Gastrocnemius medialis (tissue), 4 donors: ENCODE results near the gene CCDC92B. TPM values are rescaled to one million over a fixed set of nuclear protein-coding genes. Genes with fewer than 3 reads are reported as not detected.

Experiments used
- ATAC-seq, 2 donors: fragments of 150-250 bp; one replicate each; pipeline ENCODE4 v1.9.1; 2016
- DNase-seq, 2 donors: peaks; one replicate each; pipeline ENCODE4 v3.0.0-alpha.2; 2019
- H3K27ac ChIP-seq, 4 donors: fragments of 200-600 bp; sonication (generic); 1 replicate in 1 of 4; 2 replicates in 3 of 4; pipeline ENCODE4 v1.5.1; 2016 to 2018; ENCODE audit warnings: mild to moderate bottlenecking in 2 of 4, moderate library complexity in 1 of 4
- H3K27me3 ChIP-seq, 3 donors: fragments of 200-600 bp; sonication (generic) in 2 of 3; 1 replicate in 1 of 3; 2 replicates in 2 of 3; pipeline versions ENCODE4 v1.5.1 to v1.6.0; 2016 to 2019; ENCODE audit warnings: mild to moderate bottlenecking in 1 of 3, moderate library complexity in 1 of 3
- H3K36me3 ChIP-seq, 2 donors: fragments of 200-600 bp; sonication (generic) in 1 of 2; one replicate each; pipeline ENCODE4 v1.5.1; 2017 to 2018
- H3K4me1 ChIP-seq, 2 donors: fragments of 200-600 bp; sonication (generic) in 1 of 2; one replicate each; pipeline ENCODE4 v1.5.1; 2016 to 2017; ENCODE audit warnings: mild to moderate bottlenecking in 2 of 2
- H3K4me3 ChIP-seq, 4 donors: fragments of 200-600 bp; sonication (generic) in 3 of 4; 1 replicate in 1 of 4; 2 replicates in 3 of 4; pipeline ENCODE4 v1.5.1; 2016 to 2019; ENCODE audit warnings: mild to moderate bottlenecking in 2 of 4
- H3K9me3 ChIP-seq, 3 donors: fragments of 200-600 bp; sonication (generic) in 2 of 3; 1 replicate in 1 of 3; 2 replicates in 2 of 3; pipeline ENCODE4 v1.5.1; 2016 to 2019
- CTCF ChIP-seq, 5 experiments: fragments of 450-650 bp in 3 of 5; fragments of 200-600 bp in 2 of 5; sonication (generic) in 2 of 5; IDR thresholded peaks in 4 of 5; conservative IDR thresholded peaks in 1 of 5; 1 replicate in 4 of 5; 2 replicates in 1 of 5; pipeline ENCODE4 v1.5.1; 2016 to 2019; ENCODE audit warnings: antibody characterized with exemption in 5 of 5, mild to moderate bottlenecking in 3 of 5, moderate library complexity in 3 of 5
- POLR2A ChIP-seq, 2 donors: fragments of 450-650 bp; IDR thresholded peaks; one replicate each; pipeline ENCODE4 v1.6.1; 2017; ENCODE audit warnings: antibody characterized with exemption in 2 of 2, mild to moderate bottlenecking in 2 of 2, moderate library complexity in 2 of 2
- in situ Hi-C, 4 donors: fragments of 200-750 bp; cut with MboI; loops; one replicate each; pipeline versions ENCODE4 v1.15.0 to v1.8.0; 2017; ENCODE audit warnings: low sequenced_read_pairs in 4 of 4
- intact Hi-C: fragments of 100-400 bp; cut with DNase I; formaldehyde crosslinking; loops from one replicate; pipeline ENCODE4 v1.15.1; 2023; ENCODE audit warnings: low total_unique reads
- total RNA-seq, 4 donors: library from RNA; depleted of rRNA; stranded (reverse); fragments of >200 nt; gene quantifications; one replicate each; pipeline versions ENCODE4 v1.1.0 to v1.2.3, GENCODE V29; 2016

Gene CCDC92B
- total RNA-seq, 4 donors from 2014 or later: not detected

- intact Hi-C loops (no loop called here), in situ Hi-C loops (no loop called here)
- Histone ChIP-seq H3K27me3 (peaks cover 0 to 3% (median 0%) of the 10 kb centered on the region in 3 donors), H3K27ac (no peak overlapping the region), H3K4me1 (no peaks in the 10 kb centered on the region), H3K9me3 (no peaks in the 10 kb centered on the region), H3K36me3 (no peaks in the 10 kb centered on the region), H3K4me3 (no peak overlapping the region)
- DNase-seq (no peak), ATAC-seq (no peak)
- TF ChIP-seq CTCF (IDR thresholded peaks at IDR 0.05 in 4 of 5, conservative IDR thresholded peaks at IDR 0.05 in 1 of 5) (no peak), POLR2A (IDR thresholded peaks at IDR 0.05) (no peak)
These were observed 12.5 kb downstream of the CCDC92B start for GRCh38 chr17:2736956-2737355.

- no peak for TF ChIP-seq CTCF (IDR thresholded peaks at IDR 0.05 in 4 of 5, conservative IDR thresholded peaks at IDR 0.05 in 1 of 5)
- no peak for TF ChIP-seq POLR2A (IDR thresholded peaks at IDR 0.05)
- in situ Hi-C loops (no loop called here), intact Hi-C loops (no loop called here)
- no peaks in the 10 kb centered on the region for H3K36me3 ChIP-seq
- ATAC-seq (no peak), DNase-seq (no peak)
- H3K9me3 ChIP-seq: no peaks in the 10 kb centered on the region
- no peak overlapping the region for H3K27ac ChIP-seq
- no peak overlapping the region for H3K4me3 ChIP-seq
- no peaks in the 10 kb centered on the region for H3K4me1 ChIP-seq
- peaks cover 0 to 7% (median 5%) of the 10 kb centered on the region in 3 donors for H3K27me3 ChIP-seq
These were observed 13.6 kb downstream of the CCDC92B start for GRCh38 chr17:2735896-2736295.

DNA sequence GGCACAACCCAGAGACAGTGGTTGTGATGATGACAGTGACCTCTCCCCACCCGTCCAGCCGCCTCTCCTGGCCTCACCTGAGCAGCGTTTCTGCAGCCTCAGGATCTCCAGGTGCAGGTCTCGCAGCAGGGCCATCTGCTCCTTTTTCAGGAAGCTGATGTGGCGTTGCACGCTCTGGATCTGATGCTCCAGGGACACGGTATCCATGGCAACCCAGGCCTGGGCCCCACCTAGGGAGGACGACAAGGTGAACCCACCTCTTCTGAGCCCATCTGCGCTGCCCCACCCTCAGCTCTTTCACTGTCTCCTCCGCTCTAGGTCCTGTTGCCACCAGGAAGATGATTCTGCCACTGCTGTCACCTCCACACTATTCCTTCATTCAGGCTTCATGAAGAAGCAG, 14.5 kb downstream of the CCDC92B start:
- Histone ChIP-seq H3K27me3 (peaks cover 0 to 7% (median 5%) of the 10 kb centered on the region in 3 donors), H3K36me3 (no peaks in the 10 kb centered on the region), H3K4me1 (no peaks in the 10 kb centered on the region), H3K9me3 (no peaks in the 10 kb centered on the region), H3K4me3 (no peak overlapping the region), H3K27ac (no peak overlapping the region)
- intact Hi-C loops (no loop called here), in situ Hi-C loops (no loop called here)
- TF ChIP-seq CTCF (IDR thresholded peaks at IDR 0.05 in 4 of 5, conservative IDR thresholded peaks at IDR 0.05 in 1 of 5) (no peak), POLR2A (IDR thresholded peaks at IDR 0.05) (no peak)
- DNase-seq: no peak
- ATAC-seq: no peak

DNA sequence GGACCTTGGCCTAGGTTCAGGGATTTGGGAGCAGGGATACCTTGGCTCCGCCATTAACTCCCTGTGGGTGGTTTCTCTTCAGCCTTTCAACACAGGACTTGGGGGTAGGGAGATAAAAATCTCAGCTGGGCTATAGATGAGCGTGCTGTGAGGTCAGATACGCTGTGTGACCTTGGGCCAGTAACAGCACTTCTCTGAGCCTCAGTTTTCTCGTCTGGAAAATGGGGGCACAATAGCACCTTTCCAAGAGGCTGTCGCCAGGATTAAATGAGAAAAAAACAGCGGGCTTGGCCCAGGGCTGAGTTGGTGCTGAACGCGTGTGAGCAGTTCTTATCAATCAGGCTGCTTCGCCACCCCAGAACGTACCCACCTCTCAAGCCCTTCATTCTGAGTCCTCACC, 17.6 kb downstream of the CCDC92B start:
- Histone ChIP-seq H3K27me3 (peaks cover 4 to 16% (median 5%) of the 10 kb centered on the region in 3 donors), H3K4me1 (no peaks in the 10 kb centered on the region), H3K9me3 (no peaks in the 10 kb centered on the region), H3K4me3 (no peak overlapping the region), H3K36me3 (no peaks in the 10 kb centered on the region), H3K27ac (no peak overlapping the region)
- intact Hi-C loops (no loop called here), in situ Hi-C loops (no loop called here)
- DNase-seq (no peak), ATAC-seq (no peak)
- TF ChIP-seq CTCF (IDR thresholded peaks at IDR 0.05 in 4 of 5, conservative IDR thresholded peaks at IDR 0.05 in 1 of 5) (no peak), POLR2A (IDR thresholded peaks at IDR 0.05) (no peak)

DNA sequence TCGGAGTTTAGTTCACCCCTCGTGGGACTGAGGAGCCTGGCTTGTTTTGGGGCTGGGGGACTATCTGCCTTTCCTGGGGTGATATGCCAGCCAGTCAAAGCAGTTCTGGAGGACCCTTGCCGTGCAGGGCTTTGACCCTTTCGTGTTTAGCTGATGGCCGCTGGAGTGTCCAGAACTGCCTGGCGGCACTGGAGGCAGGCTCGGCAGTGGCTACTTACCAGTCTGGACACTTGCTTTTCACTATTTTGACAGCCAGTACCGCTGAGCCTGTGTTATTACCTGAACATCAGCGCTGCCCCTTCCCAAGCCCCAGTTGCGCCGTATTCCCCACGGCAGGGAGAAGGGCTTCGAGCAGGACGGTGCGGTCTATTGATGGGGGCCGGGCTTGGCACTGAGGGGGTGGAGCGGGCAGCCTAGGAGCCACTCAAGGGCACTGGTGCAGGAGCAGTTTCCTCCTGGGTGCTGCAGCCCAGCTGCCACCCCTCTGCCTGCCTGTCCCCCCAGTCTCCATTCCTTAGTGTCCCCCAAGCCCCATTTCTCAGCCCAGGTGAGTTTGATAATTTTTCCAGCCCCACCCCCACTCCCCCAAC, 18.6 kb downstream of the CCDC92B start:
- in situ Hi-C loops: no loop called here
- ATAC-seq: no peak
- Histone ChIP-seq H3K27me3 (peaks cover 4 to 17% (median 5%) of the 10 kb centered on the region in 3 donors), H3K4me1 (no peaks in the 10 kb centered on the region), H3K4me3 (no peak overlapping the region), H3K27ac (no peak overlapping the region), H3K36me3 (no peaks in the 10 kb centered on the region), H3K9me3 (no peaks in the 10 kb centered on the region)
- no peak for TF ChIP-seq POLR2A (IDR thresholded peaks at IDR 0.05)
- no peak for TF ChIP-seq CTCF (IDR thresholded peaks at IDR 0.05 in 4 of 5, conservative IDR thresholded peaks at IDR 0.05 in 1 of 5)
- intact Hi-C loops: no loop called here
- no peak for DNase-seq
